H1 (cell line): ENCODE measurements around the gene SELENOF. TPM values are rescaled to one million over a fixed set of nuclear protein-coding genes. Genes with fewer than 3 reads are reported as not detected.

Experiments
- CHD1 ChIP-seq: IDR thresholded peaks from 2 replicates; pipeline ENCODE4 v1.6.1; 2012; ENCODE audit warnings: low read depth, low read length, improper control_type of control experiment
- SUZ12 ChIP-seq: fragments of 200-600 bp; sonication (generic); IDR thresholded peaks from 2 replicates; pipeline ENCODE4 v1.6.1; 2012; ENCODE audit warnings: mild to moderate bottlenecking, inconsistent platforms, low read length, moderate library complexity, mixed read lengths
- polyA plus RNA-seq, 7 experiments: library from polyadenylated mRNA; depleted of rRNA in 3 of 7; stranded (reverse) in 5 of 7; unstranded in 2 of 7; fragments of >200 nt in 5 of 7; fragments of 200-250 nt in 2 of 7; gene quantifications; 1 replicate in 5 of 7; 2 replicates in 1 of 7; 4 replicates in 1 of 7; pipeline versions ENCODE4 v1.2.1 to v1.2.3, GENCODE V29; 2011 to 2013; ENCODE audit warnings: missing spikeins in 2 of 7, mixed read lengths in 2 of 7
- total RNA-seq: library from RNA; stranded (reverse); fragmentation: NEBNext Ultra II Directional; extraction: Animal tissue kit (Norgen Biotek cat#: 25700); gene quantifications from 2 replicates; pipeline ENCODE4 v1.2.1, GENCODE V29; 2021

Gene SELENOF
- total and polyA plus RNA-seq, 2 of the 8 experiments (the other 6 are each of a cell fraction or from before 2014, with no cell fraction given), result 70.7 to 163 TPM

DNA sequence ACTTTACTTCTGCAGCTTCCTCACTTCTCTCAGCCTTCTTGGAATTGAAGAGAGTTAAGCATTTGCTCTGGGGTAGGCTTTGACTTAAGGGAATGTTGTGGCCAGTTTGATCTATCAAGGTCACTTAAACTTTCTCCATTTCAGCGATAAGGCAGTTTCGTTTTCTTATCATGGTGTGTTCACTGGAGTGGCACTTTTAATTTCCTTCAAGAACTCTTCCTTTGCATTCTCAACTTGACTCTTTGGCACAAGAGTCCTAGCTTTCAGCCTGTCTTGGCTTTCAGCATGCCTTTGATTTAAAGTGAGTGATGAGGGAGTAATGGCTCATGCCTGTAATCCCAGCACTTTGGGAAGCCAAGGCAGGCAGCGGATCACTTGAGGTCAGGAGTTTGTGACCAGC lies 39.2 kb upstream of the SELENOF start (continued):
- TF ChIP-seq CHD1 (no peak), SUZ12 (no peak)
